ENCODE measurements around the gene ATXN7L3. TPM values are rescaled to one million over a fixed set of nuclear protein-coding genes. Genes with fewer than 3 reads are reported as not detected.

ATXN7L3 gene
- total and polyA plus RNA-seq, 2 donors (not counting 3 experiments of a cell fraction or from before 2014, with no cell fraction given) = 61.3 to 82.5 TPM

DNA sequence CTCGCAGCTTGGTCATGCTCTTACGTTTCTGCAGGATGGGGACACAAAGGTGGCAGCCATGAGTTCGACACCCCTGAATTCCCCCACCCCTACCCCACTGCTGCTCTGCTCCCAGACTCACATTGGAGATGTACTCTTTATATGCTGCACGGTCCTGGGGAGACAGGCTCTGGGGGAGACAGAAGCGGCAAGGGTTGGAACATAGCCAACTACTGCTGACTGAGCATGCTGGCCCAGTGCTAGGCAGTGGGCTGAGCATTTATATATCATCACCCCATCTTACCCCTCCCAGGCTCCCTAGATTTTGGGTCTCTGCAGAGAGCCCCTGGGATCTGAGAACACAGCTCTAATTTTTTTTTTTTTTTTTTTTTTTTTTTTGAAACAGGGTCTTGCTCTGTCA is 8.1 kb upstream of the ATXN7L3 start:
- intact Hi-C loops (cut with micrococcal nuclease) = no loop called here

More for the DNA sequence above, 8.1 kb upstream of the ATXN7L3 start:
- TF ChIP-seq GATA2 (IDR thresholded peaks at IDR 0.05; ENCODE audit: insufficient read depth, insufficient read length, low read depth, low read length) (no peak), MYC (IDR thresholded peaks at IDR 0.05; ENCODE audit: low read depth, low read length) (no peak), CTCF (IDR thresholded peaks at IDR 0.05; ENCODE audit: extremely low read depth in 1 of 2, insufficient read depth in 1 of 2, low read depth in 1 of 2, low read length in 2 of 2) (no peak), POLR2A (IDR thresholded peaks at IDR 0.05; ENCODE audit: low read depth, low read length) (no peak), EZH2 (IDR thresholded peaks at IDR 0.05; ENCODE audit: borderline replicate concordance, low read depth, low read length, severe bottlenecking) (no peak), POLR2AphosphoS5 (IDR thresholded peaks at IDR 0.05; ENCODE audit: insufficient read depth, low read depth, low read length) (no peak), FOS (IDR thresholded peaks at IDR 0.05; ENCODE audit: borderline replicate concordance, insufficient read depth, low read length) (no peak), JUN (IDR thresholded peaks at IDR 0.05; ENCODE audit: borderline replicate concordance, insufficient read depth, insufficient read length, low read depth) (no peak)
- TF ChIP-seq, protein P1, sequence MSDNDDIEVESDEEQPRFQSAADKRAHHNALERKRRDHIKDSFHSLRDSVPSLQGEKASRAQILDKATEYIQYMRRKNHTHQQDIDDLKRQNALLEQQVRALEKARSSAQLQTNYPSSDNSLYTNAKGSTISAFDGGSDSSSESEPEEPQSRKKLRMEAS (IDR thresholded peaks at IDR 0.05; ENCODE audit: insufficient read depth, insufficient read length) = no peak
- CTCF ChIA-PET = interaction anchor here (1.0 kb wide), 2 partner anchors 122 to 138 kb away, joined by 3 read pairs; no protein-coding TSS in a partner anchor
- Histone ChIP-seq H4K20me1 (replicated peaks; ENCODE audit: control insufficient read depth, extremely low read depth, insufficient read depth, low read length) (no peaks in the 10 kb centered on the region), H3K36me3 (ENCODE audit: control insufficient read depth in 2 of 2, extremely low read depth in 1 of 2, insufficient read depth in 2 of 2, low read length in 2 of 2) (peaks cover 8 to 31% of the 10 kb centered on the region in 2 experiments), H3K9me1 (replicated peaks; ENCODE audit: control insufficient read depth, extremely low read depth, insufficient read depth, low read length) (no peaks in the 10 kb centered on the region), H3K4me3 (replicated peaks in 1 of 3; ENCODE audit: insufficient read depth in 1 of 3, low read depth in 1 of 3, low read length in 3 of 3) (no peak overlapping the region), H3K9me3 (replicated peaks; ENCODE audit: control insufficient read depth, insufficient read depth, low read length) (no peaks in the 10 kb centered on the region), H3K9ac (replicated peaks; ENCODE audit: extremely low read depth, insufficient read depth, low read length) (no peak overlapping the region), H3K4me2 (ENCODE audit: insufficient read depth, low read length) (no peak overlapping the region), H2AFZ (ENCODE audit: low read depth, low read length) (no peak overlapping the region), H3K79me2 (ENCODE audit: control insufficient read depth, insufficient read depth, low read length) (no peaks in the 10 kb centered on the region), H3K27ac (ENCODE audit: insufficient read depth, low read depth, low read length) (no peak overlapping the region), H3K4me1 (ENCODE audit: control insufficient read depth, extremely low read depth, insufficient read depth, low read length) (peaks cover 13% of the 10 kb centered on the region), H3K27me3 (ENCODE audit: control insufficient read depth in 2 of 2, insufficient read depth in 2 of 2, low read length in 2 of 2) (no peaks in the 10 kb centered on the region)
- POLR2A ChIA-PET = no interaction called here
- no TSS peak for BruUV-seq (replicated peaks)
- FAIRE-seq (no peak), DNase-seq (ENCODE audit: low read depth, low spot score) (no peak)
- dilution Hi-C loops (cut with MboI; ENCODE audit: extremely low pct_ligation_motif_present, low sequenced_read_pairs) = no loop called here

All from endothelial cell of umbilical vein (primary cell).